ENCODE data around the gene MYH10. TPM values are rescaled to one million over a fixed set of nuclear protein-coding genes. Genes with fewer than 3 reads are reported as not detected.

MYH10 gene
- total RNA-seq, 1 donor from 2014 or later = 34.9 TPM

GRCh38 chr17:8602679-8603078 lies 27.8 kb downstream of the MYH10 start:
- Histone ChIP-seq H3K4me1 (peaks cover 9% of the 10 kb centered on the region), H3K27ac (no peak overlapping the region), H3K4me3 (no peak overlapping the region), H3K36me3 (no peaks in the 10 kb centered on the region), H3K9me3 (no peaks in the 10 kb centered on the region), H3K27me3 (no peaks in the 10 kb centered on the region)
- intact Hi-C loops (cut with DNase I) = no loop called here
- no peak for TF ChIP-seq POLR2AphosphoS5 (IDR thresholded peaks at IDR 0.05; ENCODE audit: insufficient read depth in 1 of 2, low read depth in 1 of 2)
- no peak for TF ChIP-seq CTCF (IDR thresholded peaks at IDR 0.05)
- TF ChIP-seq POLR2A (IDR thresholded peaks at IDR 0.05) = no peak
- DNase-seq (ENCODE audit: extremely low spot score in 2 of 2) = no peak

GRCh38 chr17:8599351-8600011 lies 31.0 kb downstream of the MYH10 start:
- no peaks in the 10 kb centered on the region for H3K27me3 ChIP-seq
- no peak for DNase-seq (ENCODE audit: extremely low spot score in 2 of 2)
- H3K36me3 ChIP-seq = no peaks in the 10 kb centered on the region
- H3K4me3 ChIP-seq = no peak overlapping the region
- H3K27ac ChIP-seq = no peak overlapping the region
- no peak for TF ChIP-seq POLR2A (IDR thresholded peaks at IDR 0.05)
- no peak for TF ChIP-seq POLR2AphosphoS5 (IDR thresholded peaks at IDR 0.05; ENCODE audit: insufficient read depth in 1 of 2, low read depth in 1 of 2)
- intact Hi-C loops (cut with DNase I) = no loop called here
- no peaks in the 10 kb centered on the region for H3K4me1 ChIP-seq
- no peaks in the 10 kb centered on the region for H3K9me3 ChIP-seq

- intact Hi-C loops (cut with DNase I) = no loop called here
- Histone ChIP-seq H3K27me3 (no peaks in the 10 kb centered on the region), H3K4me3 (no peak overlapping the region), H3K9me3 (no peaks in the 10 kb centered on the region), H3K4me1 (no peaks in the 10 kb centered on the region), H3K36me3 (no peaks in the 10 kb centered on the region), H3K27ac (no peak overlapping the region)
- no peak for DNase-seq (ENCODE audit: extremely low spot score in 2 of 2)
- TF ChIP-seq POLR2A (IDR thresholded peaks at IDR 0.05) (no peak), POLR2AphosphoS5 (IDR thresholded peaks at IDR 0.05; ENCODE audit: insufficient read depth in 1 of 2, low read depth in 1 of 2) (no peak), CTCF (IDR thresholded peaks at IDR 0.05) (no peak)
These were observed 31.6 kb downstream of the MYH10 start for GRCh38 chr17:8598913-8599312.

- no peaks in the 10 kb centered on the region for H3K27me3 ChIP-seq
These were observed 36.7 kb downstream of the MYH10 start for GRCh38 chr17:8593830-8594229.

GRCh38 chr17:8593276-8593675 lies 37.2 kb downstream of the MYH10 start:
- H3K27ac ChIP-seq = no peak overlapping the region
- H3K27me3 ChIP-seq = no peaks in the 10 kb centered on the region
- no peaks in the 10 kb centered on the region for H3K9me3 ChIP-seq
- no peaks in the 10 kb centered on the region for H3K4me1 ChIP-seq
- no peaks in the 10 kb centered on the region for H3K36me3 ChIP-seq
- no peak for TF ChIP-seq POLR2AphosphoS5 (IDR thresholded peaks at IDR 0.05; ENCODE audit: insufficient read depth in 1 of 2, low read depth in 1 of 2)
- TF ChIP-seq POLR2A (IDR thresholded peaks at IDR 0.05) = no peak
- no peak for TF ChIP-seq CTCF (IDR thresholded peaks at IDR 0.05)
- no peak for DNase-seq (ENCODE audit: extremely low spot score in 2 of 2)
- H3K4me3 ChIP-seq = no peak overlapping the region
- intact Hi-C loops (cut with DNase I) = no loop called here

More at GRCh38 chr17:8593830-8594229, 36.7 kb downstream of the MYH10 start:
- TF ChIP-seq POLR2A (IDR thresholded peaks at IDR 0.05) = no peak
- no peak for TF ChIP-seq CTCF (IDR thresholded peaks at IDR 0.05)
- TF ChIP-seq POLR2AphosphoS5 (IDR thresholded peaks at IDR 0.05; ENCODE audit: insufficient read depth in 1 of 2, low read depth in 1 of 2) = no peak
- intact Hi-C loops (cut with DNase I) = no loop called here
- no peak for DNase-seq (ENCODE audit: extremely low spot score in 2 of 2)
- Histone ChIP-seq H3K36me3 (no peaks in the 10 kb centered on the region), H3K4me3 (no peak overlapping the region), H3K9me3 (no peaks in the 10 kb centered on the region), H3K4me1 (no peaks in the 10 kb centered on the region), H3K27ac (no peak overlapping the region)
